ENCODE measurements around the gene PHF19. TPM values are rescaled to one million over a fixed set of nuclear protein-coding genes. Genes with fewer than 3 reads are reported as not detected.

PHF19 gene
- total and polyA plus RNA-seq, 2 donors (not counting 3 experiments of a cell fraction or from before 2014, with no cell fraction given), result 102 to 153 TPM

- POLR2A ChIA-PET, result no interaction called here
- H3K79me2 ChIP-seq (ENCODE audit: control insufficient read depth, insufficient read depth, low read length), result no peaks in the 10 kb centered on the region
- H3K4me3 ChIP-seq (replicated peaks in 1 of 3; ENCODE audit: insufficient read depth in 1 of 3, low read depth in 1 of 3, low read length in 3 of 3), result no peak overlapping the region
- no peaks in the 10 kb centered on the region for H3K9me1 ChIP-seq (replicated peaks; ENCODE audit: control insufficient read depth, extremely low read depth, insufficient read depth, low read length)
- no peak overlapping the region for H2AFZ ChIP-seq (ENCODE audit: low read depth, low read length)
- dilution Hi-C loops (cut with MboI; ENCODE audit: extremely low pct_ligation_motif_present, low sequenced_read_pairs) (no loop called here), intact Hi-C loops (cut with micrococcal nuclease) (no loop called here)
- no peak overlapping the region for H3K4me2 ChIP-seq (ENCODE audit: insufficient read depth, low read length)
- TF ChIP-seq CTCF (IDR thresholded peaks at IDR 0.05; ENCODE audit: extremely low read depth in 1 of 2, insufficient read depth in 1 of 2, low read depth in 1 of 2, low read length in 2 of 2) (no peak), MYC (IDR thresholded peaks at IDR 0.05; ENCODE audit: low read depth, low read length) (no peak)
- no peak overlapping the region for H3K27ac ChIP-seq (ENCODE audit: insufficient read depth, low read depth, low read length)
- no peak overlapping the region for H3K9ac ChIP-seq (replicated peaks; ENCODE audit: extremely low read depth, insufficient read depth, low read length)
- no TSS peak for BruUV-seq (replicated peaks)
- no peaks in the 10 kb centered on the region for H3K4me1 ChIP-seq (ENCODE audit: control insufficient read depth, extremely low read depth, insufficient read depth, low read length)
- CTCF ChIA-PET, result interaction anchor here (0.6 to 2.2 kb wide), 5 partner anchors 9 to 143 kb away, joined by 3 to 11 read pairs (median 4); no protein-coding TSS in a partner anchor
- H4K20me1 ChIP-seq (replicated peaks; ENCODE audit: control insufficient read depth, extremely low read depth, insufficient read depth, low read length), result no peaks in the 10 kb centered on the region
- H3K36me3 ChIP-seq (ENCODE audit: control insufficient read depth in 2 of 2, extremely low read depth in 1 of 2, insufficient read depth in 2 of 2, low read length in 2 of 2), result no peaks in the 10 kb centered on the region
- H3K9me3 ChIP-seq (replicated peaks; ENCODE audit: control insufficient read depth, insufficient read depth, low read length), result no peaks in the 10 kb centered on the region
- FAIRE-seq (no peak), DNase-seq (ENCODE audit: low read depth, low spot score) (no peak)
- no peaks in the 10 kb centered on the region for H3K27me3 ChIP-seq (ENCODE audit: control insufficient read depth in 2 of 2, insufficient read depth in 2 of 2, low read length in 2 of 2)
Observed at GRCh38 chr9:120916991-120917880, 40.2 kb upstream of the PHF19 start.

GRCh38 chr9:120916588-120916987 is 39.6 kb upstream of the PHF19 start:
- no peak overlapping the region for H3K9ac ChIP-seq (replicated peaks; ENCODE audit: extremely low read depth, insufficient read depth, low read length)
- intact Hi-C loops (cut with micrococcal nuclease) (no loop called here), dilution Hi-C loops (cut with MboI; ENCODE audit: extremely low pct_ligation_motif_present, low sequenced_read_pairs) (no loop called here)
- no peaks in the 10 kb centered on the region for H3K9me3 ChIP-seq (replicated peaks; ENCODE audit: control insufficient read depth, insufficient read depth, low read length)
- TF ChIP-seq CTCF (IDR thresholded peaks at IDR 0.05; ENCODE audit: extremely low read depth in 1 of 2, insufficient read depth in 1 of 2, low read depth in 1 of 2, low read length in 2 of 2) (no peak), EZH2 (IDR thresholded peaks at IDR 0.05; ENCODE audit: borderline replicate concordance, low read depth, low read length, severe bottlenecking) (no peak), POLR2A (IDR thresholded peaks at IDR 0.05; ENCODE audit: low read depth, low read length) (no peak), JUN (IDR thresholded peaks at IDR 0.05; ENCODE audit: borderline replicate concordance, insufficient read depth, insufficient read length, low read depth) (no peak), MYC (IDR thresholded peaks at IDR 0.05; ENCODE audit: low read depth, low read length) (no peak), POLR2AphosphoS5 (IDR thresholded peaks at IDR 0.05; ENCODE audit: insufficient read depth, low read depth, low read length) (no peak), GATA2 (IDR thresholded peaks at IDR 0.05; ENCODE audit: insufficient read depth, insufficient read length, low read depth, low read length) (no peak), MAX (IDR thresholded peaks at IDR 0.05; ENCODE audit: insufficient read depth, insufficient read length) (no peak), FOS (IDR thresholded peaks at IDR 0.05; ENCODE audit: borderline replicate concordance, insufficient read depth, low read length) (no peak)
- no peaks in the 10 kb centered on the region for H3K4me1 ChIP-seq (ENCODE audit: control insufficient read depth, extremely low read depth, insufficient read depth, low read length)
- H3K79me2 ChIP-seq (ENCODE audit: control insufficient read depth, insufficient read depth, low read length), result no peaks in the 10 kb centered on the region
- ChIA-PET POLR2A (no interaction called here), CTCF (interaction anchor here (0.6 to 2.2 kb wide), 4 partner anchors 9 to 143 kb away, joined by 3 to 11 read pairs (median 4); no protein-coding TSS in a partner anchor)
- FAIRE-seq (no peak), DNase-seq (ENCODE audit: low read depth, low spot score) (no peak)
- BruUV-seq (replicated peaks), result no TSS peak
- no peaks in the 10 kb centered on the region for H3K36me3 ChIP-seq (ENCODE audit: control insufficient read depth in 2 of 2, extremely low read depth in 1 of 2, insufficient read depth in 2 of 2, low read length in 2 of 2)
- no peaks in the 10 kb centered on the region for H4K20me1 ChIP-seq (replicated peaks; ENCODE audit: control insufficient read depth, extremely low read depth, insufficient read depth, low read length)
- no peaks in the 10 kb centered on the region for H3K27me3 ChIP-seq (ENCODE audit: control insufficient read depth in 2 of 2, insufficient read depth in 2 of 2, low read length in 2 of 2)
- no peak overlapping the region for H3K27ac ChIP-seq (ENCODE audit: insufficient read depth, low read depth, low read length)
- no peaks in the 10 kb centered on the region for H3K9me1 ChIP-seq (replicated peaks; ENCODE audit: control insufficient read depth, extremely low read depth, insufficient read depth, low read length)
- no peak overlapping the region for H3K4me2 ChIP-seq (ENCODE audit: insufficient read depth, low read length)
- no peak overlapping the region for H3K4me3 ChIP-seq (replicated peaks in 1 of 3; ENCODE audit: insufficient read depth in 1 of 3, low read depth in 1 of 3, low read length in 3 of 3)
- no peak overlapping the region for H2AFZ ChIP-seq (ENCODE audit: low read depth, low read length)
